ENCODE results near the gene SPECC1. TPM values are rescaled to one million over a fixed set of nuclear protein-coding genes. Genes with fewer than 3 reads are reported as not detected.

Gene SPECC1
- total and polyA plus RNA-seq, 2 donors, result 7.6 to 9.3 TPM

DNA sequence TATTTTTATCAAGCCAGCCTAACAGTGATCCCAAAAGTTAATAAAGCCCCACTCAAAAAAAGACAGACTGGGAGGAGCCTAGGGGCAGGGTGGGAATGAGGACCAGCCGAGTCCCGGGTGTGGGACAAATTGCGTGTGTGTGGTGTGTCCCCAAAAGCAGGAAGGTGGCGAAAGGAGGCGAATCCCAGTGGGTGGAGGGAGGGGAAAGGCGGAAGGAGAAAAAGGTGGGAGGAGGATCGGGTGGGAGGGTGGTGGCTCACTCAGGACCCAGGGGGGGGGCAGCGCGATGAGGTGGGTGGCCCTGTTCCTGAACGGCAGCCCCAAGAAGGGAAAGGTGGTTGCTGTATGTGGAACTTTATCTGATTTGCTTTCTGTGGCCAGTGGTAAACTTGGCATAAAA lies 102.4 kb downstream of the SPECC1 start:
- Histone ChIP-seq H3K36me3 (ENCODE audit: control insufficient read depth in 2 of 2, insufficient read depth in 2 of 2, low read length in 1 of 2) (no peaks in the 10 kb centered on the region), H3K27ac (ENCODE audit: low read depth in 1 of 2, low read length in 1 of 2) (no peak overlapping the region), H3K27me3 (ENCODE audit: control insufficient read depth in 2 of 2, insufficient read depth in 1 of 2, low read length in 1 of 2) (no peaks in the 10 kb centered on the region), H3K4me1 (ENCODE audit: control insufficient read depth in 2 of 2, insufficient read depth in 2 of 2, low read length in 2 of 2) (no peaks in the 10 kb centered on the region), H3K4me3 (ENCODE audit: low read length in 2 of 2) (no peak overlapping the region), H3K9me3 (ENCODE audit: control insufficient read depth in 2 of 2, insufficient read depth in 1 of 2, low read length in 1 of 2) (no peaks in the 10 kb centered on the region)
- DNase-seq (ENCODE audit: low read depth in 6 of 9, low spot score in 9 of 9), result no peak
- 96% methylated on average over 10 of the region's 10 CpGs for WGBS

DNA sequence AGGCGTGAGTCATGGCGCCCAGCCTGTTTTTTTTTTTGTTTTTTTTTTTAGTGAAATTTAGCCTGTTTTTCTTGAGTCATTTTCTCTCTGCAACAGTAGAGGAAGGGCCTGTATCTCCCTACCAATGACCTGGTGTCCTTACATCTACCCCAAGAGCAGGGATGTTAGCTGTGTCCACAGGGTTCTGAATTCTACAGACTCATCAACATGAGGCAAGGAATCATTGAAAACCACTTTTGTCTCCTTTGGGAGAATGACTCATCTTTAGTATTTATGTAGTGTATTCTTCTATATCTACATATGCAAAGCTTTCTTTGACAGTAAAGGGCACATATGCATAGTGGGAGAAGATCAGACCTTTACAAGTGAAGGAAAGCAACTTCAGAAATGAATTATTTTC lies 105.3 kb downstream of the SPECC1 start:
- H3K4me1 ChIP-seq (ENCODE audit: control insufficient read depth in 2 of 2, insufficient read depth in 2 of 2, low read length in 2 of 2), result no peaks in the 10 kb centered on the region
- WGBS, result 96% methylated on average over 2 of the region's 2 CpGs
- no peaks in the 10 kb centered on the region for H3K9me3 ChIP-seq (ENCODE audit: control insufficient read depth in 2 of 2, insufficient read depth in 1 of 2, low read length in 1 of 2)
- no peak overlapping the region for H3K27ac ChIP-seq (ENCODE audit: low read depth in 1 of 2, low read length in 1 of 2)
- no peaks in the 10 kb centered on the region for H3K27me3 ChIP-seq (ENCODE audit: control insufficient read depth in 2 of 2, insufficient read depth in 1 of 2, low read length in 1 of 2)
- H3K4me3 ChIP-seq (ENCODE audit: low read length in 2 of 2), result no peak overlapping the region
- H3K36me3 ChIP-seq (ENCODE audit: control insufficient read depth in 2 of 2, insufficient read depth in 2 of 2, low read length in 1 of 2), result no peaks in the 10 kb centered on the region
- DNase-seq (ENCODE audit: low read depth in 6 of 9, low spot score in 9 of 9), result no peak

GRCh38 chr17:20116683-20117309 lies 107.6 kb downstream of the SPECC1 start:
- peak; percentile 21 to 76 (median 45) for DNase-seq (ENCODE audit: low read depth in 6 of 9, low spot score in 9 of 9)
- H3K4me3 ChIP-seq (ENCODE audit: low read length in 2 of 2), result no peak overlapping the region

DNA sequence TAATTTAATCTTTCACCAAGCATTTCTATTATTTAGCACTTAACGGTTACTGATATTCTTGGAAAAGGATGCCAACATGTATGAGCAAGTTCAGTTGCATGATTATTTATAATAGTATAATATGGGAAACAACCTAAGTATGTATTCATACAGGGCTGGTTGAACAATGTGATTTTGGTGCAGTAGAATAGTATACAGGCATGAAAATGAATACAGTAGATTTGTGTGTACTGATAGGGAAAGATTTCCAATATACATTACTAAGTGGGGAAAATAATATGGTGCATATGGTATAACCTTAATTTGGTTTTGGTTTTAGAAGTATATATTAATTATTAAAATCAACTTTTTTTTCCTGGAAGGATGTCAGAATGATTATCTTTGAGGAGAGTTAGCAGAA lies 109.1 kb downstream of the SPECC1 start:
- Histone ChIP-seq H3K27ac (ENCODE audit: low read depth in 1 of 2, low read length in 1 of 2) (no peak overlapping the region), H3K9me3 (ENCODE audit: control insufficient read depth in 2 of 2, insufficient read depth in 1 of 2, low read length in 1 of 2) (no peaks in the 10 kb centered on the region), H3K27me3 (ENCODE audit: control insufficient read depth in 2 of 2, insufficient read depth in 1 of 2, low read length in 1 of 2) (no peaks in the 10 kb centered on the region), H3K4me1 (ENCODE audit: control insufficient read depth in 2 of 2, insufficient read depth in 2 of 2, low read length in 2 of 2) (no peaks in the 10 kb centered on the region), H3K36me3 (ENCODE audit: control insufficient read depth in 2 of 2, insufficient read depth in 2 of 2, low read length in 1 of 2) (no peaks in the 10 kb centered on the region), H3K4me3 (ENCODE audit: low read length in 2 of 2) (no peak overlapping the region)
- DNase-seq (ENCODE audit: low read depth in 6 of 9, low spot score in 9 of 9), result no peak
- 96% methylated on average over 1 of the region's 1 CpG for WGBS

More at GRCh38 chr17:20116683-20117309, 107.6 kb downstream of the SPECC1 start:
- WGBS, result 39% methylated on average over 8 of the region's 8 CpGs
- Histone ChIP-seq H3K36me3 (ENCODE audit: control insufficient read depth in 2 of 2, insufficient read depth in 2 of 2, low read length in 1 of 2) (no peaks in the 10 kb centered on the region), H3K27me3 (ENCODE audit: control insufficient read depth in 2 of 2, insufficient read depth in 1 of 2, low read length in 1 of 2) (no peaks in the 10 kb centered on the region), H3K9me3 (ENCODE audit: control insufficient read depth in 2 of 2, insufficient read depth in 1 of 2, low read length in 1 of 2) (no peaks in the 10 kb centered on the region), H3K4me1 (ENCODE audit: control insufficient read depth in 2 of 2, insufficient read depth in 2 of 2, low read length in 2 of 2) (no peaks in the 10 kb centered on the region), H3K27ac (ENCODE audit: low read depth in 1 of 2, low read length in 1 of 2) (no peak overlapping the region)

DNA sequence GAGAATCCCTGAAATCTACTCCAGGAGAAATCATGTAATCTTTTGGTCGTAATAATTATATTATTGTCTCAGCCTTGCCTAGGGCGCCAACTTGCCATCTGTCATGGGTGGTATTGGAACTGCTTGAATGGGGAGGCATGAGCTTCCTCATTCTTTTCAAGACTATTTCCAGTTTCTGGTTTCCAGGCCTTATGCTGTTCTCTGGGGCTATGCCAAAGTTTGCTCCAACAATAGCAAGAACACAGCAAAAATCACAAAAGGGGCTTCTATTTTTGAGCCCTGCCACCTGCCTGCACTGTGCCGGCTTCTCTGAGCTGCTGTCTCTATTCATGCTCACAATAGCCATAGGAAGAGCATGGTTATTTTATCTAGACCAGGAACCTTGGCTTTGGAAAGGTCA lies 111.7 kb downstream of the SPECC1 start:
- Histone ChIP-seq H3K4me1 (ENCODE audit: control insufficient read depth in 2 of 2, insufficient read depth in 2 of 2, low read length in 2 of 2) (no peaks in the 10 kb centered on the region), H3K9me3 (ENCODE audit: control insufficient read depth in 2 of 2, insufficient read depth in 1 of 2, low read length in 1 of 2) (no peaks in the 10 kb centered on the region), H3K27me3 (ENCODE audit: control insufficient read depth in 2 of 2, insufficient read depth in 1 of 2, low read length in 1 of 2) (no peaks in the 10 kb centered on the region), H3K27ac (ENCODE audit: low read depth in 1 of 2, low read length in 1 of 2) (no peak overlapping the region), H3K4me3 (ENCODE audit: low read length in 2 of 2) (no peak overlapping the region), H3K36me3 (ENCODE audit: control insufficient read depth in 2 of 2, insufficient read depth in 2 of 2, low read length in 1 of 2) (no peaks in the 10 kb centered on the region)
- no peak for DNase-seq (ENCODE audit: low read depth in 6 of 9, low spot score in 9 of 9)
- 88% methylated on average over 3 of the region's 3 CpGs for WGBS

DNA sequence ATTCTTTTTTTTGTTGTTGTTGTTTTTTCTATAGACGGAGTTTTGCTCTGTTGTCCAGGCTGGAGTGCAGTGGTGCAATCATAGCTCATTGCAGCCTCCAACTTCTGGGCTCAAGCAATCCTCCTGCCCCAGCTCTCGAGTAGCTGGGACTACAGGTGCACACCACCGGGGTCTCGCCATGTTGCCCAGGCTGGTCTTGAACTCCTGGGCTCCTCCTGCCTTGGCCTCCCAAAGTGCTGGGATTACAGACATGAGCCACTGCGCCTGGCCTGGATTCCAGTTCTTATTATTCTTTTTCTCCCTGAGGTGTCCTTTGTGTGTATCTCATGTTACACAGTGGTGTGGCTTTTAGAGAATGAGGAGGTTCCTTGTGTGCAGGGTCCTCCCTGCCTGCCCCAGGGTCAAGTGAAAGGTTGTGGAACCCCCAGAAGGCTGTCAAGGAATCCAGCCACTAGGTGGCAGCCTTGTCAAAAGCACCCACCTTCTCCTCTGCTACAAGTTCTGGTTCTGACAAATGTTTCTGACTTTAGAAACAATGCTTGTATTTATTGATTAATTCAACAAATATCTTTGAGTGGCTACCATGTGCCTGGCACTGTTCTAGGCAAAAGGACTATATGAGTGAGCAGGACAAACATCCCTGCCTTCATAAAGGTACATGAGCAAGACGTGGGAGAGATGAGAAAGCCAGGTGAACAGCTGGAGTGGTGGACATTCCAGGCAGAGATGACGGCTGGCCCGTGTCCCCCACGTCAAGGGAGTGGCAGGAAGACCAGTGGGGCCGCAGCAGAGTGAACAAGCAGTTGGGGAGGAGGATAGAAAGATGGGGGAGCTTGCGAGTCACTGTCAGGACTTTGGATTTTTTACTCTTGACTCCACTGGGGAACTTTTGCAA lies 112.4 kb downstream of the SPECC1 start:
- 82% methylated on average over 11 of the region's 11 CpGs for WGBS
- DNase-seq (ENCODE audit: low read depth in 6 of 9, low spot score in 9 of 9), result peak; percentile 22 to 80 (median 57)
- H3K36me3 ChIP-seq (ENCODE audit: control insufficient read depth in 2 of 2, insufficient read depth in 2 of 2, low read length in 1 of 2), result no peaks in the 10 kb centered on the region
- no peaks in the 10 kb centered on the region for H3K4me1 ChIP-seq (ENCODE audit: control insufficient read depth in 2 of 2, insufficient read depth in 2 of 2, low read length in 2 of 2)
- no peak overlapping the region for H3K27ac ChIP-seq (ENCODE audit: low read depth in 1 of 2, low read length in 1 of 2)
- H3K9me3 ChIP-seq (ENCODE audit: control insufficient read depth in 2 of 2, insufficient read depth in 1 of 2, low read length in 1 of 2), result no peaks in the 10 kb centered on the region
- H3K4me3 ChIP-seq (ENCODE audit: low read length in 2 of 2), result no peak overlapping the region
- no peaks in the 10 kb centered on the region for H3K27me3 ChIP-seq (ENCODE audit: control insufficient read depth in 2 of 2, insufficient read depth in 1 of 2, low read length in 1 of 2)

DNA sequence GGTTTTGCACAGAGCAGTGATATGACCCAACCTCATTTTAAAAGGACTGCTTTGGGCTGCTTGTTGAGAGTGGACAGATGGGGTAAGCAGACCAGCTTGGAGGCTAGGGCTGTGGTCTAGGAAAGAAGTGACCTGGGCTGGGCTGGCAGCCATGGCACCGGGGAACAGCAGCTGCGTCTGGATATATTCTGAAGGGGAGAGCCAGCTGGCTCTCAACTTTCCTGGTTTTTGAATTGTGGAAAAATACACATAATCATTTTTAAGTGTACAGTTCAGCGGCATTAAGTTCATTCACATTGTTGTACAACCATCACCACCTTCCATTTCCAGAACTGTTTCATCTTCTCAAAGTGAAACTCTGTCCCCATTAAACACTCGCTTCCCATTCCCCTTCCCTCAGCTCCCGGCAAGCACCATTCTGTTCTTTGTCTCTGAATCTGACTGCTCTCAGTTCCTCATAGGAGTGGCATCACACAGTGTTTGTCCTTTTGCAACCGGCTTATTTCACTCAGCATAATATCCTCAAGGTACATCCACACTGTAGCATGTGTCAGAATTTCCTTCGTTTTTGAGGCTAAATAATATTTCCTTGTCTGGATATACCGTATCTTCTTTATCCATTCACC lies 113.2 kb downstream of the SPECC1 start:
- H3K4me3 ChIP-seq (ENCODE audit: low read length in 2 of 2), result no peak overlapping the region
- no peaks in the 10 kb centered on the region for H3K4me1 ChIP-seq (ENCODE audit: control insufficient read depth in 2 of 2, insufficient read depth in 2 of 2, low read length in 2 of 2)
- H3K27ac ChIP-seq (ENCODE audit: low read depth in 1 of 2, low read length in 1 of 2), result no peak overlapping the region
- H3K27me3 ChIP-seq (ENCODE audit: control insufficient read depth in 2 of 2, insufficient read depth in 1 of 2, low read length in 1 of 2), result no peaks in the 10 kb centered on the region
- DNase-seq (ENCODE audit: low read depth in 6 of 9, low spot score in 9 of 9), result peak in 1 of 9 donors; percentile 3
- H3K9me3 ChIP-seq (ENCODE audit: control insufficient read depth in 2 of 2, insufficient read depth in 1 of 2, low read length in 1 of 2), result no peaks in the 10 kb centered on the region
- no peaks in the 10 kb centered on the region for H3K36me3 ChIP-seq (ENCODE audit: control insufficient read depth in 2 of 2, insufficient read depth in 2 of 2, low read length in 1 of 2)
- WGBS, result 95% methylated on average over 8 of the region's 8 CpGs

GRCh38 chr17:20123209-20123608 lies 114.0 kb downstream of the SPECC1 start:
- WGBS, result 90% methylated on average over 4 of the region's 4 CpGs
- H3K9me3 ChIP-seq (ENCODE audit: control insufficient read depth in 2 of 2, insufficient read depth in 1 of 2, low read length in 1 of 2), result no peaks in the 10 kb centered on the region
- DNase-seq (ENCODE audit: low read depth in 6 of 9, low spot score in 9 of 9), result no peak

DNA sequence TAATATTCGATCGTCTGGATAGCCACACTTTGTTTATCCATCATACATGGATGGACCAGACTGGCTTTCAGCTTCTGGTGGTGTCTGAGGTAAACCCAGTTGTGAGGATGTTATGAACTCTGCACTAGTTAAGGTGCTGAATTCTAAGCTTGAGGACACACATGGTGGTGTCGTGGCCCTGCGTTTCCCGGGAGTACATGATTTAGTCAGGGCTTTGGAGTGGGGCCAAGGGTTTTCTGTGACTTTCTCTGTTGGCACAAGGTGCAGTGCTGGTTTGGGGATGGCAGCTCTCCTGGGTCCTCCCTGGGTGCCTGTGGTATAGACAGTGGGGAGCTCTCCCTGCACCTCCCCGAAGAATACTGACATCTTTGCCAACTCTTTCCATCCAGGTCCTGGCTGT lies 116.6 kb downstream of the SPECC1 start:
- Histone ChIP-seq H3K4me3 (ENCODE audit: low read length in 2 of 2) (no peak overlapping the region), H3K27me3 (ENCODE audit: control insufficient read depth in 2 of 2, insufficient read depth in 1 of 2, low read length in 1 of 2) (no peaks in the 10 kb centered on the region), H3K4me1 (ENCODE audit: control insufficient read depth in 2 of 2, insufficient read depth in 2 of 2, low read length in 2 of 2) (no peaks in the 10 kb centered on the region), H3K9me3 (ENCODE audit: control insufficient read depth in 2 of 2, insufficient read depth in 1 of 2, low read length in 1 of 2) (no peaks in the 10 kb centered on the region), H3K36me3 (ENCODE audit: control insufficient read depth in 2 of 2, insufficient read depth in 2 of 2, low read length in 1 of 2) (no peaks in the 10 kb centered on the region), H3K27ac (ENCODE audit: low read depth in 1 of 2, low read length in 1 of 2) (no peak overlapping the region)
- 95% methylated on average over 6 of the region's 6 CpGs for WGBS
- no peak for DNase-seq (ENCODE audit: low read depth in 6 of 9, low spot score in 9 of 9)

More at GRCh38 chr17:20123209-20123608, 114.0 kb downstream of the SPECC1 start:
- Histone ChIP-seq H3K27ac (ENCODE audit: low read depth in 1 of 2, low read length in 1 of 2) (no peak overlapping the region), H3K36me3 (ENCODE audit: control insufficient read depth in 2 of 2, insufficient read depth in 2 of 2, low read length in 1 of 2) (no peaks in the 10 kb centered on the region), H3K4me1 (ENCODE audit: control insufficient read depth in 2 of 2, insufficient read depth in 2 of 2, low read length in 2 of 2) (no peaks in the 10 kb centered on the region), H3K27me3 (ENCODE audit: control insufficient read depth in 2 of 2, insufficient read depth in 1 of 2, low read length in 1 of 2) (no peaks in the 10 kb centered on the region), H3K4me3 (ENCODE audit: low read length in 2 of 2) (no peak overlapping the region)
